ENCODE results near the gene NAPEPLD.

NAPEPLD gene

GRCh38 chr7:103074519-103075336, 74.2 kb downstream of the NAPEPLD start, which contains the start of the genes ARMC10 and FBXL13:
ARMC10 (plus strand) TSS chr7:103075140; CDS start chr7:103075273, 133 bp downstream.
FBXL13 (minus strand) TSS chr7:103074796.
- Histone ChIP-seq H3K4me1 (ENCODE audit: control insufficient read depth, insufficient read depth, low read length) (no peaks in the 10 kb centered on the region), H3K36me3 (ENCODE audit: control insufficient read depth in 2 of 2, insufficient read depth in 1 of 2, low read length in 2 of 2) (no peaks in the 10 kb centered on the region; a peak in 1 of 3 replicates), H3K9me3 (ENCODE audit: control insufficient read depth, insufficient read depth, low read depth, low read length) (no peaks in the 10 kb centered on the region; the same call in 1 of the 2 replicates), H3K27ac (ENCODE audit: extremely low read depth, low read depth, low read length) (peak within 1 kb of the TSS; percentile 79), H3K4me3 (ENCODE audit: low read depth, low read length) (peak within 1 kb of the TSS; percentile 84)
- POLR2A ChIA-PET = interaction anchor here (0.6 to 2.1 kb wide), 9 partner anchors 8 to 326 kb away, joined by 3 to 14 read pairs (median 3); partner anchors contain the start of genes FAM185A and NAPEPLD
- CTCF ChIA-PET = interaction anchor here (0.5 to 1.3 kb wide), 7 partner anchors 8 to 263 kb away, joined by 3 to 11 read pairs (median 4); no protein-coding TSS in a partner anchor
- TF ChIP-seq ZXDB (tag by site-specific recombination; IDR thresholded peaks at IDR 0.05) = peak; percentile 62; the same call in 1 of the 2 replicates
- TF ChIP-seq ZNF335 (tag by site-specific recombination; conservative IDR thresholded peaks at IDR 0.05) = no peak; the same call in 1 of the 2 replicates
- TF ChIP-seq ZNF10 (tag by site-specific recombination; IDR thresholded peaks at IDR 0.05) = no peak
- TF ChIP-seq KLF9 (tag by site-specific recombination; IDR thresholded peaks at IDR 0.05; ENCODE audit: low read depth) = peak; percentile 96
- TF ChIP-seq ZBTB44 (tag by site-specific recombination; IDR thresholded peaks at IDR 0.05) = no peak
- no peak for TF ChIP-seq ZNF155 (tag by site-specific recombination; IDR thresholded peaks at IDR 0.05)
- no peak for TF ChIP-seq ZNF169 (tag by site-specific recombination; IDR thresholded peaks at IDR 0.05)
- TF ChIP-seq ZNF248 (tag by site-specific recombination; IDR thresholded peaks at IDR 0.05) = no peak
- 0 out of 2 replicates have a peak, but pooled peaks have one; percentile 43 for TF ChIP-seq ZNF596 (tag by site-specific recombination; IDR thresholded peaks at IDR 0.05)
- peak; percentile 90 for TF ChIP-seq ZNF341 (tag by site-specific recombination; IDR thresholded peaks at IDR 0.05; ENCODE audit: low read depth)
- no peak for TF ChIP-seq ZNF221 (tag by site-specific recombination; IDR thresholded peaks at IDR 0.05; ENCODE audit: borderline replicate concordance)
- no peak for TF ChIP-seq ZNF701 (tag by site-specific recombination; IDR thresholded peaks at IDR 0.05)
- TF ChIP-seq ZNF398 (tag by site-specific recombination; IDR thresholded peaks at IDR 0.05) = peak; percentile 40; the same call in 1 of the 2 replicates
- peak; percentile 87 for TF ChIP-seq KLF10 (tag by site-specific recombination; IDR thresholded peaks at IDR 0.05)
- TF ChIP-seq ZNF138 (tag by site-specific recombination; IDR thresholded peaks at IDR 0.05; ENCODE audit: borderline replicate concordance) = no peak
- peak; percentile 90 for TF ChIP-seq KLF1 (tag by site-specific recombination; IDR thresholded peaks at IDR 0.05)
- TF ChIP-seq ZNF549 (tag by site-specific recombination; IDR thresholded peaks at IDR 0.05) = no peak
- TF ChIP-seq ZNF645 (tag by site-specific recombination; IDR thresholded peaks at IDR 0.05) = no peak
- no peak for TF ChIP-seq ZBTB48 (tag by site-specific recombination; IDR thresholded peaks at IDR 0.05)
- no peak; the same call in 1 of the 2 replicates for TF ChIP-seq PBX3 (CRISPR knock-in tag; IDR thresholded peaks at IDR 0.05)
- no peak for TF ChIP-seq OVOL3 (tag by site-specific recombination; IDR thresholded peaks at IDR 0.05)
- no peak for TF ChIP-seq ZNF132 (tag by site-specific recombination; IDR thresholded peaks at IDR 0.05; ENCODE audit: borderline replicate concordance)
- no peak for TF ChIP-seq ZNF133 (tag by site-specific recombination; IDR thresholded peaks at IDR 0.05)
- TF ChIP-seq ZBTB11 (tag by site-specific recombination; conservative IDR thresholded peaks at IDR 0.05; ENCODE audit: low read depth) = peak; percentile 71; the same call in 1 of the 2 replicates
- TF ChIP-seq AEBP2 (tag by site-specific recombination; IDR thresholded peaks at IDR 0.05; ENCODE audit: borderline replicate concordance) = no peak

Measured in HEK293 (cell line).